GM21528 (cell line): ENCODE measurements around the gene G6PC1.
"Not testable (repeated sequence)": the region's sequence is repeated elsewhere in the genome, so short reads cannot be mapped to it uniquely, and the experiment has no call there.

ENCODE experiments used
- ATAC-seq: cut with Tn5 transposase; IDR thresholded peaks from one replicate; pipeline ENCODE4 v1.9.1; 2021; ENCODE audit warnings: mild to moderate bottlenecking, moderate library complexity; ENCODE audit not compliant: unreplicated experiment, low FRiP score

Gene G6PC1

GRCh38 chr17:42900460-42901331, at the start of gene G6PC1:
TSS of gene G6PC1 (plus strand) at chr17:42900799. CDS start at chr17:42900877, 78 bp downstream.
- ATAC-seq = no peak

- ATAC-seq = no peak
Observed at GRCh38 chr17:42850954-42851353, 49.6 kb upstream of the G6PC1 start, which contains the start of gene AOC3. TSS of gene AOC3 (plus strand) at chr17:42851199. CDS start at chr17:42851344, 145 bp downstream.

GRCh38 chr17:42851371-42852240, 49.0 kb upstream of the G6PC1 start:
- not testable (repeated sequence) for ATAC-seq

- ATAC-seq = no peak
Observed at GRCh38 chr17:42852351-42852750, 48.2 kb upstream of the G6PC1 start.

- ATAC-seq = no peak
Observed at GRCh38 chr17:42853004-42853403, 47.6 kb upstream of the G6PC1 start.

- ATAC-seq = no peak
Observed at GRCh38 chr17:42853597-42853967, 47.0 kb upstream of the G6PC1 start.

GRCh38 chr17:42853968-42854790, 46.4 kb upstream of the G6PC1 start:
- ATAC-seq = no peak

- no peak for ATAC-seq
Observed at GRCh38 chr17:42855048-42855596, 45.5 kb upstream of the G6PC1 start.

GRCh38 chr17:42856093-42856492, 44.5 kb upstream of the G6PC1 start:
- ATAC-seq = not testable (repeated sequence)

- ATAC-seq = not testable (repeated sequence)
Observed at GRCh38 chr17:42856516-42856915, 44.1 kb upstream of the G6PC1 start.

GRCh38 chr17:42857389-42857788, 43.2 kb upstream of the G6PC1 start:
- ATAC-seq = no peak

GRCh38 chr17:42865638-42866094, 34.9 kb upstream of the G6PC1 start:
- no peak for ATAC-seq

GRCh38 chr17:42866216-42866615, 34.4 kb upstream of the G6PC1 start:
- no peak for ATAC-seq

GRCh38 chr17:42866631-42867575, 33.7 kb upstream of the G6PC1 start:
- ATAC-seq = no peak

- not testable (repeated sequence) for ATAC-seq
Observed at GRCh38 chr17:42867694-42868261, 32.8 kb upstream of the G6PC1 start.

GRCh38 chr17:42868338-42868737, 32.3 kb upstream of the G6PC1 start:
- no peak for ATAC-seq

- no peak for ATAC-seq
Observed at GRCh38 chr17:42871647-42872046, 29.0 kb upstream of the G6PC1 start.

- no peak for ATAC-seq
Observed at GRCh38 chr17:42872251-42872965, 28.2 kb upstream of the G6PC1 start.
